HG03439 (cell line): ENCODE measurements around the gene FKBP7.
"Not testable (repeated sequence)": the region's sequence is repeated elsewhere in the genome, so short reads cannot be mapped to it uniquely, and the experiment has no call there.

Experiments used
- ATAC-seq: cut with Tn5 transposase; IDR thresholded peaks from one replicate; pipeline ENCODE4 v1.9.1; 2021; ENCODE audit warnings: mild to moderate bottlenecking, moderate library complexity; ENCODE audit not compliant: unreplicated experiment

Gene FKBP7

GRCh38 chr2:178450524-178450773, 28.0 kb downstream of the FKBP7 start:
- ATAC-seq, result peak; percentile 52

GRCh38 chr2:178449700-178450523, 28.5 kb downstream of the FKBP7 start:
- ATAC-seq, result peak; percentile 17

DNA sequence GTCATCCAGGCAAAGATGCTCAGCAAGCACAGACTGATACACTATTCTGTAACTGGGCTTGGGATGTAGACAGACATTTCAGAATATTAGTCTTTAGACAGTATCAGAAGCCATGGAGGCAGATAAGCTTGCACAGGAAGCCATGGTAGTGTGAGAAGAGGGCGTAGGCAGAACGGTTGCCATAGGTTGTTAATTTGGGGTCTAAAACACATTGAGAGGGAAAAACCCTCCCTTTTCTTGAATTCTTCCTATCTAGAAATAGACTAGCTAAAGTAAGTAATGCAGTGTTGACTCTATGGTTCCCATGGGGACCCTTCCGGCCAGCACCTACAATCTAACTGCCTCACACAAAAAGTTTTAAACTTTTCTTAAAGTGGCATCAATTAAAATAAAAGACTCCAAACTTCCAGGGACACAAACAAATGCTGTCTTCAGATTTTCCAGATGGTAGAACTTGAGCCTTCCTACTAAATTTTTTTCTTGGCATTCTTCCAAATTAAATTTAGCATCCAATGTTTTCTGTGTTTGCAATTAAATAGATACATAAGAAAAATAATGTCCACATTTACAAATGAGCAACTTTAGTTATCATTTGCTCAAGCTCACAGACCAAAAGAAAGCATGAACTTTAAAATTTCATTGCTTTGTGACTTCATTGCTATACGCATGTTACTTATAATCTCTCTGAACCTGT, 29.3 kb downstream of the FKBP7 start:
- no peak for ATAC-seq

GRCh38 chr2:178441426-178441825, 37.0 kb downstream of the FKBP7 start:
- ATAC-seq, result no peak

DNA sequence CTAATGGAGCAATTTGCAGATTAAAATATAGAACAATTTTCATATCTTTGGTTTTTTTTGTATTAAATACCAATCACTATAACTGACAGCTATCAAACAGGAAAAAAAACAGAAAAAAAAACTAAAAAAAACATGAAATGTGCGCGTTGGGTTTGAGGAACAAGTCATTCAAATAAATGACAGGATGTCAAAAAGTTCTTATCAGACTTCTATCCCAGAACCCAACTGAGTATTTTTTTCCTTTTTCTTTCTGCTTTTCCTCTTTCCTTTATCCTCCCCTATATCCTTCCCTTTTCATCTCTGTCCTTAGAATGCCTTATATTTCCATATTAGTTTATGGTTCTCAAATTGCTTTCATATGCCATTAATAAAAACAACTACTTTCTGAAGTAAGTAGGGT, 41.7 kb downstream of the FKBP7 start:
- no peak for ATAC-seq

GRCh38 chr2:178429336-178429735, 49.1 kb downstream of the FKBP7 start:
- ATAC-seq, result no peak

DNA sequence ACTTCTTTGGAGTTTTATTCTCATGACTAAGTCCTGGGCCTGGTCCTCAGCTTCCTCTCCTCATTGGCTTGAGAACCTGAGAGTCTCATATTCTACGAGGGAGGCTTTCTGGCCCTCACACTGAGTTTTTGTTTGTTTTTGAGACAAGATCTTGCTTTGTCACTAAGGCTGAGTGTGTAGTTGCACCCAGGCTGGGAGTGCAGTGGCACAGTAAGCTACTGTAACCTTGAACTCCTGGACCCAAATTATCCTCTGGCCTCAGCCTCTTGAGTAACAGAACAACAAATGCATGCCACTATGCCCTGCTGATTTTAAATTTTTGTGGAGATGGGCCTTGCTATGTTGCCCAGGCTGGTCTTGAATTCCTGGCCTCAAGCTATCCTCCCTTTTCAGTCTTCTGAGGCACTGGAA, 50.0 kb downstream of the FKBP7 start:
- ATAC-seq, result no peak

DNA sequence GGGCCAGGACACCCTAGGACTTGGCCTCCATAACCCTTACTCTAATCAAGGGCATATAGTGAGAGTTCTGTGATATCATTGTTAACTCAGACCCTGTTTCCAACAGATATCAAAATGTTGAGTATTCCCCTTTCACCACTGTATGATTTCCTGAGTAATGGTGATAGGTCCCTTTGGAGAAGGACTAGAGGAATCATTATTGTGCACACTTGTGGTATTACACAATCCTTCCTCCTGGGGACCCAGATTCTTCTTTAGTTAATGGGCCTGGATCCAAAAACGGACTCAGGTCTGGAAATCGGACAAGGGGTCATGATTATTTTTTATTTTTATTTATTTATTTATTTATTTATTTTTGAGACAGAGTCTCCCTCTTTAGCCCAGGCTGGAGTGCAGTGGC, 50.9 kb downstream of the FKBP7 start:
- no peak for ATAC-seq

GRCh38 chr2:178426388-178426787, 52.0 kb downstream of the FKBP7 start:
- ATAC-seq, result no peak

GRCh38 chr2:178425255-178425827, 53.1 kb downstream of the FKBP7 start:
- no peak for ATAC-seq

GRCh38 chr2:178423746-178424145, 54.7 kb downstream of the FKBP7 start:
- ATAC-seq, result not testable (repeated sequence)

DNA sequence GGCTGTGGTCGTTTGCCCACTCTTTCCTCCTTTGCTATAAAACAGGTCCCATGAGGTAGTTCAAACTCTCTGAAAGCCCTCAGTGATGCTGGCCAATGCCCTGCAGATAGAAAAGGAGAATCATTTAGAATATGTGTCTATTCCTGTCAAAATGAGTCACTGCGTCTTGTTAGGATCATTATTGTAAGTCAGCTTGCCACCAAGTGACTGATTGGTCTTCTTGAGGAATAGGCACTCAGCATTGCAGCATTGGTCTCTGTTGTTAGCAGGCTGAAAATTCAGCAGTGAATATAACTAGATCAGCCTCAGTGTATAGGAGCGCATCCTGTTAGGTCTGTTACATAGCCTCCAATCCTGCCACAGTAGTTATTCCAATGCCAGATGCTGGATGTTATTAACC, 56.3 kb downstream of the FKBP7 start:
- no peak for ATAC-seq

- no peak for ATAC-seq
Measured at GRCh38 chr2:178420463-178420999, 57.9 kb downstream of the FKBP7 start.

GRCh38 chr2:178419123-178419522, 59.3 kb downstream of the FKBP7 start:
- ATAC-seq, result no peak

- ATAC-seq, result no peak
Measured at GRCh38 chr2:178418426-178418825, 60.0 kb downstream of the FKBP7 start.

GRCh38 chr2:178417916-178418315, 60.5 kb downstream of the FKBP7 start:
- ATAC-seq, result no peak

- no peak for ATAC-seq
Measured at GRCh38 chr2:178415979-178416378, 62.4 kb downstream of the FKBP7 start.

- ATAC-seq, result peak; percentile 86
Measured at GRCh38 chr2:178414266-178415247, 63.8 kb downstream of the FKBP7 start.
